Loucy (cell line): ENCODE data around the gene COL26A1.

Experiments
- CTCF ChIP-seq: fragments of 200-600 bp; sonication (generic); conservative IDR thresholded peaks from 2 replicates; pipeline ENCODE4 v1.5.1; 2014; ENCODE audit warnings: mild to moderate bottlenecking, antibody characterized with exemption, low read length
- EZH2phosphoT487 ChIP-seq: fragments of 200-600 bp; IDR thresholded peaks from 2 replicates; pipeline ENCODE4 v1.6.1; 2018; ENCODE audit warnings: antibody characterized with exemption, mild to moderate bottlenecking, moderate library complexity, borderline replicate concordance

- TF ChIP-seq CTCF (no peak), EZH2phosphoT487 (no peak)
These were observed 14.6 kb downstream of the COL26A1 start for GRCh38 chr7:101377189-101377736.
